ENCODE results near the gene REEP5. TPM values are rescaled to one million over a fixed set of nuclear protein-coding genes. Genes with fewer than 3 reads are reported as not detected.

The REEP5 gene
- total RNA-seq, 1 experiment from 2014 or later, result 46.2 TPM

GRCh38 chr5:112869948-112870347 is 52.1 kb downstream of the REEP5 start:
- H2BK20ac ChIP-seq (ENCODE audit: low read depth, low read length, poor library complexity, severe bottlenecking), result no peak overlapping the region
- no CpG with 5 or more reads among the region's 3 CpGs for WGBS (ENCODE audit: extremely low coverage, insufficient read length, low lambda C conversion rate)
- H3K14ac ChIP-seq (ENCODE audit: insufficient read depth, low read length), result no peak overlapping the region
- H3K79me2 ChIP-seq (ENCODE audit: insufficient read depth, low read length), result no peaks in the 10 kb centered on the region
- no peaks in the 10 kb centered on the region for H4K20me1 ChIP-seq (ENCODE audit: control insufficient read depth, insufficient read depth, insufficient read length)
- H2BK15ac ChIP-seq (ENCODE audit: low read depth, low read length), result no peak overlapping the region
- Mint-ChIP-seq H3K4me3 (no peak overlapping the region), H3K36me3 (ENCODE audit: insufficient read depth in 1 of 3, low read depth in 3 of 3) (peaks cover 24 to 70% (median 41%) of the 10 kb centered on the region in 3 experiments; a peak in 6 of 7 replicates), H3K27me3 (ENCODE audit: low read depth) (no peaks in the 10 kb centered on the region), H3K4me1 (no peaks in the 10 kb centered on the region), H3K27ac (peak overlapping the region in 1 of 3 experiments; percentile 67; a peak in 1 of 7 replicates), H3K9me3 (no peaks in the 10 kb centered on the region)
- no peak overlapping the region for H3K27ac ChIP-seq (ENCODE audit: insufficient read length, low read depth, low read length)
- H2BK120ac ChIP-seq (ENCODE audit: low read depth, low read length, poor library complexity, severe bottlenecking), result no peak overlapping the region
- H4K91ac ChIP-seq (ENCODE audit: insufficient read length, low read depth, low read length), result no peak overlapping the region
- no peak overlapping the region for H2BK12ac ChIP-seq (ENCODE audit: insufficient read length, low read depth, low read length)
- H4K8ac ChIP-seq (replicated peaks; ENCODE audit: insufficient read length, low read depth, low read length), result no peak overlapping the region
- H3K18ac ChIP-seq (ENCODE audit: insufficient read length, low read depth, low read length), result no peak overlapping the region
- H3K4me1 ChIP-seq (ENCODE audit: insufficient read depth, low read length), result no peaks in the 10 kb centered on the region
- no peaks in the 10 kb centered on the region for H3K9me3 ChIP-seq (ENCODE audit: control insufficient read depth, low read depth, low read length)
- H3K79me1 ChIP-seq (ENCODE audit: insufficient read depth, low read depth, low read length, poor library complexity, severe bottlenecking), result no peaks in the 10 kb centered on the region
- H4K5ac ChIP-seq (ENCODE audit: insufficient read length, low read depth, low read length), result no peak overlapping the region
- H3K23ac ChIP-seq (ENCODE audit: insufficient read length, low read depth, low read length), result no peak overlapping the region
- no peak for DNase-seq
- no peak overlapping the region for H3K4ac ChIP-seq (ENCODE audit: low read depth, low read length)
- H2AK5ac ChIP-seq (ENCODE audit: insufficient read length, low read length), result no peak overlapping the region
- no peaks in the 10 kb centered on the region for H3K23me2 ChIP-seq (ENCODE audit: insufficient read length, low read depth, low read length, poor library complexity, severe bottlenecking)
- no peak overlapping the region for H2BK5ac ChIP-seq (ENCODE audit: insufficient read length, low read length)
- no peak overlapping the region for H3K9ac ChIP-seq (ENCODE audit: extremely low read depth, insufficient read length, low read length)
- no peak overlapping the region for H3K56ac ChIP-seq (ENCODE audit: insufficient read length, low read depth, low read length)
- no peak overlapping the region for H2AFZ ChIP-seq (ENCODE audit: low read length)
- H3T11ph ChIP-seq (ENCODE audit: low read length), result no peak overlapping the region
- no peaks in the 10 kb centered on the region for H3K27me3 ChIP-seq (ENCODE audit: insufficient read depth, low read length)
- no peak overlapping the region for H3K4me2 ChIP-seq (ENCODE audit: insufficient read depth, insufficient read length, low read length)
- TF ChIP-seq, protein P1, sequence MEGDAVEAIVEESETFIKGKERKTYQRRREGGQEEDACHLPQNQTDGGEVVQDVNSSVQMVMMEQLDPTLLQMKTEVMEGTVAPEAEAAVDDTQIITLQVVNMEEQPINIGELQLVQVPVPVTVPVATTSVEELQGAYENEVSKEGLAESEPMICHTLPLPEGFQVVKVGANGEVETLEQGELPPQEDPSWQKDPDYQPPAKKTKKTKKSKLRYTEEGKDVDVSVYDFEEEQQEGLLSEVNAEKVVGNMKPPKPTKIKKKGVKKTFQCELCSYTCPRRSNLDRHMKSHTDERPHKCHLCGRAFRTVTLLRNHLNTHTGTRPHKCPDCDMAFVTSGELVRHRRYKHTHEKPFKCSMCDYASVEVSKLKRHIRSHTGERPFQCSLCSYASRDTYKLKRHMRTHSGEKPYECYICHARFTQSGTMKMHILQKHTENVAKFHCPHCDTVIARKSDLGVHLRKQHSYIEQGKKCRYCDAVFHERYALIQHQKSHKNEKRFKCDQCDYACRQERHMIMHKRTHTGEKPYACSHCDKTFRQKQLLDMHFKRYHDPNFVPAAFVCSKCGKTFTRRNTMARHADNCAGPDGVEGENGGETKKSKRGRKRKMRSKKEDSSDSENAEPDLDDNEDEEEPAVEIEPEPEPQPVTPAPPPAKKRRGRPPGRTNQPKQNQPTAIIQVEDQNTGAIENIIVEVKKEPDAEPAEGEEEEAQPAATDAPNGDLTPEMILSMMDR (conservative IDR thresholded peaks at IDR 0.05), result no peak
